ENCODE measurements around the gene CHCHD4. TPM values are rescaled to one million over a fixed set of nuclear protein-coding genes. Genes with fewer than 3 reads are reported as not detected.

Gene CHCHD4
- total and polyA plus RNA-seq, 2 experiments from 2014 or later = 31.1 to 39.2 TPM

DNA sequence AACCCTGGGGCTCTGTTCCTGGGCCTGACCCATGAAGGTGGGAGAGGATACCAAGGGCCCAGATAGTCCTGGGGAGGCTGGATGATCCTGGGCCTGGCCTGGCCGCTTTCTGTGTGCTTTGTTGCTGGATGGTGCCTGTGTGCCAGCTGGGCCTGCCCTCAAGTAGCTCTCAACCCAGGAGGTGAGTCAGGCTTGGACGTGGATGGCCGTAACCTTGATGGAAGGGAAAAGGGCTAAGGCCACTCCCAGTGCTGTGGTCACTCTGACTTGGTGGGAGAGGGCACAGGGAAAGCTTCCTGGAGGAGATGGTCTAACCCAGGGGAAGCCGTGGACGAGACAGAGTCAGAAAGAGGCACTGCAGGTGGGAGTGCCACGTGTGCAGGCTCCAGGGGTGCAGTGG lies 9.6 kb upstream of the CHCHD4 start:
- no peak overlapping the region for H3K27ac Mint-ChIP-seq
- H3K4me3 Mint-ChIP-seq = no peak overlapping the region

More for the DNA sequence above, 9.6 kb upstream of the CHCHD4 start:
- H3K27me3 ChIP-seq (ENCODE audit: insufficient read depth) = no peaks in the 10 kb centered on the region
- no peaks in the 10 kb centered on the region for H4K20me1 ChIP-seq (replicated peaks; ENCODE audit: insufficient read depth)
- Mint-ChIP-seq H3K9me3 (no peaks in the 10 kb centered on the region), H3K4me1 (no peaks in the 10 kb centered on the region; the same call in 2 of the 3 replicates), H3K27me3 (ENCODE audit: insufficient read depth, low read depth, poor library complexity) (peaks cover 9% of the 10 kb centered on the region), H3K36me3 (ENCODE audit: low read depth) (peaks cover 71% of the 10 kb centered on the region)
- no peaks in the 10 kb centered on the region for H3F3A ChIP-seq (replicated peaks; ENCODE audit: low read depth)
- H3K4me1 ChIP-seq (ENCODE audit: insufficient read depth) = no peaks in the 10 kb centered on the region
- peaks cover 8% of the 10 kb centered on the region for H3K36me3 ChIP-seq (ENCODE audit: insufficient read depth)
- no peak for DNase-seq (ENCODE audit: low spot score)
- H3K4me3 ChIP-seq = no peak overlapping the region
- H3K27ac ChIP-seq (ENCODE audit: low read depth) = no peak overlapping the region
- H3K4me2 ChIP-seq = no peak overlapping the region
- H3K9me2 ChIP-seq (ENCODE audit: insufficient read depth) = no peaks in the 10 kb centered on the region
- ATAC-seq = no peak
- H3K79me2 ChIP-seq (replicated peaks; ENCODE audit: insufficient read depth) = no peaks in the 10 kb centered on the region
- TF ChIP-seq STAT1 (IDR thresholded peaks at IDR 0.05; ENCODE audit: unreplicated experiment) (no peak), NANOG (IDR thresholded peaks at IDR 0.05; ENCODE audit: borderline replicate concordance) (no peak), CREB1 (CRISPR knock-in tag; IDR thresholded peaks at IDR 0.05; ENCODE audit: low read depth) (no peak), ZNF331 (CRISPR knock-in tag; IDR thresholded peaks at IDR 0.05; ENCODE audit: low read depth) (no peak), POLR2AphosphoS5 (IDR thresholded peaks at IDR 0.05; ENCODE audit: low read depth) (no peak), EZH2phosphoT487 (IDR thresholded peaks at IDR 0.05; ENCODE audit: unreplicated experiment) (no peak), ZNF114 (CRISPR knock-in tag; IDR thresholded peaks at IDR 0.05) (no peak)
- TF ChIP-seq, protein P1, sequence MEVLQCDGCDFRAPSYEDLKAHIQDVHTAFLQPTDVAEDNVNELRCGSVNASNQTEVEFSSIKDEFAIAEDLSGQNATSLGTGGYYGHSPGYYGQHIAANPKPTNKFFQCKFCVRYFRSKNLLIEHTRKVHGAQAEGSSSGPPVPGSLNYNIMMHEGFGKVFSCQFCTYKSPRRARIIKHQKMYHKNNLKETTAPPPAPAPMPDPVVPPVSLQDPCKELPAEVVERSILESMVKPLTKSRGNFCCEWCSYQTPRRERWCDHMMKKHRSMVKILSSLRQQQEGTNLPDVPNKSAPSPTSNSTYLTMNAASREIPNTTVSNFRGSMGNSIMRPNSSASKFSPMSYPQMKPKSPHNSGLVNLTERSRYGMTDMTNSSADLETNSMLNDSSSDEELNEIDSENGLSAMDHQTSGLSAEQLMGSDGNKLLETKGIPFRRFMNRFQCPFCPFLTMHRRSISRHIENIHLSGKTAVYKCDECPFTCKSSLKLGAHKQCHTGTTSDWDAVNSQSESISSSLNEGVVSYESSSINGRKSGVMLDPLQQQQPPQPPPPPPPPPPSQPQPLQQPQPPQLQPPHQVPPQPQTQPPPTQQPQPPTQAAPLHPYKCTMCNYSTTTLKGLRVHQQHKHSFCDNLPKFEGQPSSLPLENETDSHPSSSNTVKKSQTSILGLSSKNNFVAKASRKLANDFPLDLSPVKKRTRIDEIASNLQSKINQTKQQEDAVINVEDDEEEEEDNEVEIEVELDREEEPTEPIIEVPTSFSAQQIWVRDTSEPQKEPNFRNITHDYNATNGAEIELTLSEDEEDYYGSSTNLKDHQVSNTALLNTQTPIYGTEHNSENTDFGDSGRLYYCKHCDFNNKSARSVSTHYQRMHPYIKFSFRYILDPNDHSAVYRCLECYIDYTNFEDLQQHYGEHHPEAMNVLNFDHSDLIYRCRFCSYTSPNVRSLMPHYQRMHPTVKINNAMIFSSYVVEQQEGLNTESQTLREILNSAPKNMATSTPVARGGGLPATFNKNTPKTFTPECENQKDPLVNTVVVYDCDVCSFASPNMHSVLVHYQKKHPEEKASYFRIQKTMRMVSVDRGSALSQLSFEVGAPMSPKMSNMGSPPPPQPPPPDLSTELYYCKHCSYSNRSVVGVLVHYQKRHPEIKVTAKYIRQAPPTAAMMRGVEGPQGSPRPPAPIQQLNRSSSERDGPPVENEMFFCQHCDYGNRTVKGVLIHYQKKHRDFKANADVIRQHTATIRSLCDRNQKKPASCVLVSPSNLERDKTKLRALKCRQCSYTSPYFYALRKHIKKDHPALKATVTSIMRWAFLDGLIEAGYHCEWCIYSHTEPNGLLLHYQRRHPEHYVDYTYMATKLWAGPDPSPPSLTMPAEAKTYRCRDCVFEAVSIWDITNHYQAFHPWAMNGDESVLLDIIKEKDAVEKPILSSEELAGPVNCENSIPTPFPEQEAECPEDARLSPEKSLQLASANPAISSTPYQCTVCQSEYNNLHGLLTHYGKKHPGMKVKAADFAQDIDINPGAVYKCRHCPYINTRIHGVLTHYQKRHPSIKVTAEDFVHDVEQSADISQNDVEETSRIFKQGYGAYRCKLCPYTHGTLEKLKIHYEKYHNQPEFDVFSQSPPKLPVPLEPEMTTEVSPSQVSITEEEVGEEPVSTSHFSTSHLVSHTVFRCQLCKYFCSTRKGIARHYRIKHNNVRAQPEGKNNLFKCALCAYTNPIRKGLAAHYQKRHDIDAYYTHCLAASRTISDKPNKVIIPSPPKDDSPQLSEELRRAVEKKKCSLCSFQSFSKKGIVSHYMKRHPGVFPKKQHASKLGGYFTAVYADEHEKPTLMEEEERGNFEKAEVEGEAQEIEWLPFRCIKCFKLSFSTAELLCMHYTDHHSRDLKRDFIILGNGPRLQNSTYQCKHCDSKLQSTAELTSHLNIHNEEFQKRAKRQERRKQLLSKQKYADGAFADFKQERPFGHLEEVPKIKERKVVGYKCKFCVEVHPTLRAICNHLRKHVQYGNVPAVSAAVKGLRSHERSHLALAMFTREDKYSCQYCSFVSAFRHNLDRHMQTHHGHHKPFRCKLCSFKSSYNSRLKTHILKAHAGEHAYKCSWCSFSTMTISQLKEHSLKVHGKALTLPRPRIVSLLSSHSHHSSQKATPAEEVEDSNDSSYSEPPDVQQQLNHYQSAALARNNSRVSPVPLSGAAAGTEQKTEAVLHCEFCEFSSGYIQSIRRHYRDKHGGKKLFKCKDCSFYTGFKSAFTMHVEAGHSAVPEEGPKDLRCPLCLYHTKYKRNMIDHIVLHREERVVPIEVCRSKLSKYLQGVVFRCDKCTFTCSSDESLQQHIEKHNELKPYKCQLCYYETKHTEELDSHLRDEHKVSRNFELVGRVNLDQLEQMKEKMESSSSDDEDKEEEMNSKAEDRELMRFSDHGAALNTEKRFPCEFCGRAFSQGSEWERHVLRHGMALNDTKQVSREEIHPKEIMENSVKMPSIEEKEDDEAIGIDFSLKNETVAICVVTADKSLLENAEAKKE (CRISPR knock-in tag; IDR thresholded peaks at IDR 0.05) = no peak
- TF ChIP-seq, protein P2, sequence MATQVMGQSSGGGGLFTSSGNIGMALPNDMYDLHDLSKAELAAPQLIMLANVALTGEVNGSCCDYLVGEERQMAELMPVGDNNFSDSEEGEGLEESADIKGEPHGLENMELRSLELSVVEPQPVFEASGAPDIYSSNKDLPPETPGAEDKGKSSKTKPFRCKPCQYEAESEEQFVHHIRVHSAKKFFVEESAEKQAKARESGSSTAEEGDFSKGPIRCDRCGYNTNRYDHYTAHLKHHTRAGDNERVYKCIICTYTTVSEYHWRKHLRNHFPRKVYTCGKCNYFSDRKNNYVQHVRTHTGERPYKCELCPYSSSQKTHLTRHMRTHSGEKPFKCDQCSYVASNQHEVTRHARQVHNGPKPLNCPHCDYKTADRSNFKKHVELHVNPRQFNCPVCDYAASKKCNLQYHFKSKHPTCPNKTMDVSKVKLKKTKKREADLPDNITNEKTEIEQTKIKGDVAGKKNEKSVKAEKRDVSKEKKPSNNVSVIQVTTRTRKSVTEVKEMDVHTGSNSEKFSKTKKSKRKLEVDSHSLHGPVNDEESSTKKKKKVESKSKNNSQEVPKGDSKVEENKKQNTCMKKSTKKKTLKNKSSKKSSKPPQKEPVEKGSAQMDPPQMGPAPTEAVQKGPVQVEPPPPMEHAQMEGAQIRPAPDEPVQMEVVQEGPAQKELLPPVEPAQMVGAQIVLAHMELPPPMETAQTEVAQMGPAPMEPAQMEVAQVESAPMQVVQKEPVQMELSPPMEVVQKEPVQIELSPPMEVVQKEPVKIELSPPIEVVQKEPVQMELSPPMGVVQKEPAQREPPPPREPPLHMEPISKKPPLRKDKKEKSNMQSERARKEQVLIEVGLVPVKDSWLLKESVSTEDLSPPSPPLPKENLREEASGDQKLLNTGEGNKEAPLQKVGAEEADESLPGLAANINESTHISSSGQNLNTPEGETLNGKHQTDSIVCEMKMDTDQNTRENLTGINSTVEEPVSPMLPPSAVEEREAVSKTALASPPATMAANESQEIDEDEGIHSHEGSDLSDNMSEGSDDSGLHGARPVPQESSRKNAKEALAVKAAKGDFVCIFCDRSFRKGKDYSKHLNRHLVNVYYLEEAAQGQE (IDR thresholded peaks at IDR 0.05; ENCODE audit: unreplicated experiment) = no peak
- TF ChIP-seq, protein P3, sequence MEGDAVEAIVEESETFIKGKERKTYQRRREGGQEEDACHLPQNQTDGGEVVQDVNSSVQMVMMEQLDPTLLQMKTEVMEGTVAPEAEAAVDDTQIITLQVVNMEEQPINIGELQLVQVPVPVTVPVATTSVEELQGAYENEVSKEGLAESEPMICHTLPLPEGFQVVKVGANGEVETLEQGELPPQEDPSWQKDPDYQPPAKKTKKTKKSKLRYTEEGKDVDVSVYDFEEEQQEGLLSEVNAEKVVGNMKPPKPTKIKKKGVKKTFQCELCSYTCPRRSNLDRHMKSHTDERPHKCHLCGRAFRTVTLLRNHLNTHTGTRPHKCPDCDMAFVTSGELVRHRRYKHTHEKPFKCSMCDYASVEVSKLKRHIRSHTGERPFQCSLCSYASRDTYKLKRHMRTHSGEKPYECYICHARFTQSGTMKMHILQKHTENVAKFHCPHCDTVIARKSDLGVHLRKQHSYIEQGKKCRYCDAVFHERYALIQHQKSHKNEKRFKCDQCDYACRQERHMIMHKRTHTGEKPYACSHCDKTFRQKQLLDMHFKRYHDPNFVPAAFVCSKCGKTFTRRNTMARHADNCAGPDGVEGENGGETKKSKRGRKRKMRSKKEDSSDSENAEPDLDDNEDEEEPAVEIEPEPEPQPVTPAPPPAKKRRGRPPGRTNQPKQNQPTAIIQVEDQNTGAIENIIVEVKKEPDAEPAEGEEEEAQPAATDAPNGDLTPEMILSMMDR (conservative IDR thresholded peaks at IDR 0.05; ENCODE audit: low read depth in 2 of 2) = no peak
- H2AFZ ChIP-seq = no peak overlapping the region

Measured in GM23338 (cell line).